Measurements from ENCODE around the gene LRIT2. TPM values are rescaled to one million over a fixed set of nuclear protein-coding genes. Genes with fewer than 3 reads are reported as not detected.

The LRIT2 gene
- polyA plus RNA-seq, 1 donor from 2014 or later = not detected

GRCh38 chr10:84195044-84195830 lies 30.1 kb downstream of the LRIT2 start:
- Histone ChIP-seq H3K4me2 (ENCODE audit: low read length) (no peak overlapping the region), H2AFZ (ENCODE audit: low read depth, low read length) (no peak overlapping the region), H3K9me2 (ENCODE audit: insufficient read depth, low read length) (no peaks in the 10 kb centered on the region), H3K4me3 (ENCODE audit: low read length) (peak overlapping the region; percentile 69), H3K9ac (ENCODE audit: low read length) (peak overlapping the region; percentile 55), H3F3A (ENCODE audit: insufficient read depth, low read length, poor library complexity, severe bottlenecking) (no peaks in the 10 kb centered on the region), H3K27ac (ENCODE audit: low read length) (no peak overlapping the region), H4K20me1 (ENCODE audit: insufficient read depth) (no peaks in the 10 kb centered on the region), H3K27me3 (ENCODE audit: insufficient read depth, low read depth, low read length) (peaks cover 30% of the 10 kb centered on the region), H3K9me3 (ENCODE audit: low read length) (no peaks in the 10 kb centered on the region), H3K79me2 (replicated peaks; ENCODE audit: insufficient read depth, low read length) (no peaks in the 10 kb centered on the region), H3K36me3 (ENCODE audit: insufficient read depth, low read length) (no peaks in the 10 kb centered on the region)
- TF ChIP-seq SMC3 (conservative IDR thresholded peaks at IDR 0.05; ENCODE audit: poor library complexity) (no peak), REST (IDR thresholded peaks at IDR 0.05; ENCODE audit: borderline replicate concordance) (no peak), MXI1 (conservative IDR thresholded peaks at IDR 0.05; ENCODE audit: poor library complexity, severe bottlenecking) (no peak), EZH2 (IDR thresholded peaks at IDR 0.05; ENCODE audit: borderline replicate concordance, insufficient read depth, low read length, poor library complexity, severe bottlenecking) (no peak), EP300 (conservative IDR thresholded peaks at IDR 0.05; ENCODE audit: poor library complexity, severe bottlenecking) (no peak), CTCF (IDR thresholded peaks at IDR 0.05; ENCODE audit: poor library complexity, severe bottlenecking) (no peak), POLR2AphosphoS5 (IDR thresholded peaks at IDR 0.05) (no peak), RAD21 (conservative IDR thresholded peaks at IDR 0.05) (no peak), TAF1 (IDR thresholded peaks at IDR 0.05; ENCODE audit: low read depth) (no peak)

- no peaks in the 10 kb centered on the region for H3F3A ChIP-seq (ENCODE audit: insufficient read depth, low read length, poor library complexity, severe bottlenecking)
- H3K36me3 ChIP-seq (ENCODE audit: insufficient read depth, low read length) = no peaks in the 10 kb centered on the region
- no peak for TF ChIP-seq REST (IDR thresholded peaks at IDR 0.05; ENCODE audit: borderline replicate concordance)
- peak; percentile 30 for TF ChIP-seq MXI1 (conservative IDR thresholded peaks at IDR 0.05; ENCODE audit: poor library complexity, severe bottlenecking)
- no peak for TF ChIP-seq RAD21 (conservative IDR thresholded peaks at IDR 0.05)
- TF ChIP-seq CTCF (IDR thresholded peaks at IDR 0.05; ENCODE audit: poor library complexity, severe bottlenecking) = no peak
- TF ChIP-seq POLR2AphosphoS5 (IDR thresholded peaks at IDR 0.05) = no peak
- H3K9me2 ChIP-seq (ENCODE audit: insufficient read depth, low read length) = no peaks in the 10 kb centered on the region
- no peaks in the 10 kb centered on the region for H4K20me1 ChIP-seq (ENCODE audit: insufficient read depth)
- H2AFZ ChIP-seq (ENCODE audit: low read depth, low read length) = no peak within 1 kb of the TSS
- H3K27me3 ChIP-seq (ENCODE audit: insufficient read depth, low read depth, low read length) = peaks cover 30% of the 10 kb centered on the region
- no peaks in the 10 kb centered on the region for H3K9me3 ChIP-seq (ENCODE audit: low read length)
- H3K4me2 ChIP-seq (ENCODE audit: low read length) = peak within 1 kb of the TSS; percentile 48
- H3K79me2 ChIP-seq (replicated peaks; ENCODE audit: insufficient read depth, low read length) = no peaks in the 10 kb centered on the region
- peak within 1 kb of the TSS; percentile 69 for H3K4me3 ChIP-seq (ENCODE audit: low read length)
- H3K27ac ChIP-seq (ENCODE audit: low read length) = no peak within 1 kb of the TSS
- peak within 1 kb of the TSS; percentile 55 for H3K9ac ChIP-seq (ENCODE audit: low read length)
Observed at GRCh38 chr10:84194424-84195043, 30.8 kb downstream of the LRIT2 start, which contains the start of gene CDHR1. CDHR1 (plus strand) TSS chr10:84194537; CDS start chr10:84194761, 224 bp downstream.

Measured in neural cell (in vitro differentiated cells).